ENCODE measurements around the gene TMEM39A.

DNA sequence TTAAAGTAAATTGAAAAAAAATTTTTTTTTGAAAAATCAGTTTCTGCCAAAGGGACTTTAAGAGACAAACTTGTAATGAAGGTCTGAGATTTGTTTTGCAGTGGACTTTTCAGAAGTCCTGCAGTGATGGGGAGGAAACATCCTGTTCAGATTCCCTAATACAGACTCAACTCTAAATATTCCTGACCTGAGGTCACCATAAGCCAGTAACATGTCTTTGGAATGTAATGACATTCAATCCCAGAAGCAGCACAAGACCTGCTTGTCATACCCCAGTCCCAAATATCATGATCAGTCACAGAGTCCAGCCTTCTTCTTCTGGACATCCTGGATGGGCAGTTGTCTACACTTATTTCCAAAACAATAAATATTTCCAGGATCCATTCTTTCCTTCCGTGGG, 53.6 kb downstream of the TMEM39A start:
- TF ChIP-seq, protein P1, sequence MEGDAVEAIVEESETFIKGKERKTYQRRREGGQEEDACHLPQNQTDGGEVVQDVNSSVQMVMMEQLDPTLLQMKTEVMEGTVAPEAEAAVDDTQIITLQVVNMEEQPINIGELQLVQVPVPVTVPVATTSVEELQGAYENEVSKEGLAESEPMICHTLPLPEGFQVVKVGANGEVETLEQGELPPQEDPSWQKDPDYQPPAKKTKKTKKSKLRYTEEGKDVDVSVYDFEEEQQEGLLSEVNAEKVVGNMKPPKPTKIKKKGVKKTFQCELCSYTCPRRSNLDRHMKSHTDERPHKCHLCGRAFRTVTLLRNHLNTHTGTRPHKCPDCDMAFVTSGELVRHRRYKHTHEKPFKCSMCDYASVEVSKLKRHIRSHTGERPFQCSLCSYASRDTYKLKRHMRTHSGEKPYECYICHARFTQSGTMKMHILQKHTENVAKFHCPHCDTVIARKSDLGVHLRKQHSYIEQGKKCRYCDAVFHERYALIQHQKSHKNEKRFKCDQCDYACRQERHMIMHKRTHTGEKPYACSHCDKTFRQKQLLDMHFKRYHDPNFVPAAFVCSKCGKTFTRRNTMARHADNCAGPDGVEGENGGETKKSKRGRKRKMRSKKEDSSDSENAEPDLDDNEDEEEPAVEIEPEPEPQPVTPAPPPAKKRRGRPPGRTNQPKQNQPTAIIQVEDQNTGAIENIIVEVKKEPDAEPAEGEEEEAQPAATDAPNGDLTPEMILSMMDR (IDR thresholded peaks at IDR 0.05), result no peak
- TF ChIP-seq POLR2A (IDR thresholded peaks at IDR 0.05), result no peak
